ENCODE data around the gene FFAR1. TPM values are rescaled to one million over a fixed set of nuclear protein-coding genes. Genes with fewer than 3 reads are reported as not detected.
"Not testable (repeated sequence)": the region's sequence is repeated elsewhere in the genome, so short reads cannot be mapped to it uniquely, and the experiment has no call there.

The FFAR1 gene
- total RNA-seq, 4 donors from 2014 or later: not detected

DNA sequence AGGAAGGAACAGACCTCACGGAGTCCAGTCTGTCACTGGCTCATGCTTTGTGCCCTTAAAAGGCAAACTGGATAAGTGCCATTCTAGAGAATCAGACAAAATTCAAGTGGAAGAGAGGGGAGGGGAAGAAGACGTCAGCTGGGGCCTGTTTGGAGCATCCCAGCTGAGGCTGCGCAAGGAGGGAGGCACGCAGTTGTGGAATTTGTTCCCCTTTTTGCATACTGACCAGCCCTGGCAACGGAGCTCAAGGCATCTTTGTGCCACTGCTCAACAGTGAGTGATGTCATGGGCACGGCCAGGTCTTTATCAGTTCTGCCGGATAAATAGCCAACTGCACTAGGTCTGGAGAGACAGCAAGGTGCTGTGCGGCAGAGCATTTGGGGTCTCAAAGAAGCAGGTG is 23.0 kb downstream of the FFAR1 start, which contains the start of gene GPR42:
TSS of gene GPR42 (plus strand) at position 347 of the 400 bp plus-strand sequence. CDS start 292 bp downstream, outside the sequence.
- 60 to 68% methylated on average over 2 to 5 of the region's 8 CpGs for WGBS, 2 donors (ENCODE audit: low coverage in 1 of 2)
- H3K27ac ChIP-seq: no peak within 1 kb of the TSS
- no peaks in the 10 kb centered on the region for H3K36me3 ChIP-seq
- H3K9me3 ChIP-seq: no peaks in the 10 kb centered on the region
- H3K4me3 ChIP-seq: no peak within 1 kb of the TSS
- no peak for TF ChIP-seq POLR2A (IDR thresholded peaks at IDR 0.05)
- TF ChIP-seq, protein P1, sequence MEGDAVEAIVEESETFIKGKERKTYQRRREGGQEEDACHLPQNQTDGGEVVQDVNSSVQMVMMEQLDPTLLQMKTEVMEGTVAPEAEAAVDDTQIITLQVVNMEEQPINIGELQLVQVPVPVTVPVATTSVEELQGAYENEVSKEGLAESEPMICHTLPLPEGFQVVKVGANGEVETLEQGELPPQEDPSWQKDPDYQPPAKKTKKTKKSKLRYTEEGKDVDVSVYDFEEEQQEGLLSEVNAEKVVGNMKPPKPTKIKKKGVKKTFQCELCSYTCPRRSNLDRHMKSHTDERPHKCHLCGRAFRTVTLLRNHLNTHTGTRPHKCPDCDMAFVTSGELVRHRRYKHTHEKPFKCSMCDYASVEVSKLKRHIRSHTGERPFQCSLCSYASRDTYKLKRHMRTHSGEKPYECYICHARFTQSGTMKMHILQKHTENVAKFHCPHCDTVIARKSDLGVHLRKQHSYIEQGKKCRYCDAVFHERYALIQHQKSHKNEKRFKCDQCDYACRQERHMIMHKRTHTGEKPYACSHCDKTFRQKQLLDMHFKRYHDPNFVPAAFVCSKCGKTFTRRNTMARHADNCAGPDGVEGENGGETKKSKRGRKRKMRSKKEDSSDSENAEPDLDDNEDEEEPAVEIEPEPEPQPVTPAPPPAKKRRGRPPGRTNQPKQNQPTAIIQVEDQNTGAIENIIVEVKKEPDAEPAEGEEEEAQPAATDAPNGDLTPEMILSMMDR (IDR thresholded peaks at IDR 0.05): no peak
- TF ChIP-seq EP300 (IDR thresholded peaks at IDR 0.05): no peak
- no peak for TF ChIP-seq POLR2AphosphoS5 (IDR thresholded peaks at IDR 0.05)
- no peak for ATAC-seq
- no peaks in the 10 kb centered on the region for H3K4me1 ChIP-seq
- H3K27me3 ChIP-seq: peaks cover 1% of the 10 kb centered on the region

- Histone ChIP-seq H3K4me1 (no peaks in the 10 kb centered on the region), H3K9me3 (peaks cover 0 to 4% (median 0%) of the 10 kb centered on the region in 3 donors), H3K27ac (no peak overlapping the region), H3K36me3 (no peaks in the 10 kb centered on the region), H3K27me3 (peaks cover 4% of the 10 kb centered on the region), H3K4me3 (no peak overlapping the region)
- no peak for ATAC-seq
- TF ChIP-seq POLR2AphosphoS5 (IDR thresholded peaks at IDR 0.05) (no peak), POLR2A (IDR thresholded peaks at IDR 0.05) (no peak), EP300 (IDR thresholded peaks at IDR 0.05) (no peak)
- TF ChIP-seq, protein P1 (IDR thresholded peaks at IDR 0.05): no peak
- WGBS, 2 donors (ENCODE audit: low coverage in 1 of 2): 67 to 88% methylated on average over 3 to 4 of the region's 7 CpGs
Observed at GRCh38 chr19:35373492-35373891, 25.8 kb downstream of the FFAR1 start.

GRCh38 chr19:35374031-35374430 is 26.3 kb downstream of the FFAR1 start:
- not testable (repeated sequence) for H3K36me3 ChIP-seq, H3K27me3 ChIP-seq, H3K4me1 ChIP-seq, H3K9me3 ChIP-seq, H3K27ac ChIP-seq, ATAC-seq, H3K4me3 ChIP-seq

DNA sequence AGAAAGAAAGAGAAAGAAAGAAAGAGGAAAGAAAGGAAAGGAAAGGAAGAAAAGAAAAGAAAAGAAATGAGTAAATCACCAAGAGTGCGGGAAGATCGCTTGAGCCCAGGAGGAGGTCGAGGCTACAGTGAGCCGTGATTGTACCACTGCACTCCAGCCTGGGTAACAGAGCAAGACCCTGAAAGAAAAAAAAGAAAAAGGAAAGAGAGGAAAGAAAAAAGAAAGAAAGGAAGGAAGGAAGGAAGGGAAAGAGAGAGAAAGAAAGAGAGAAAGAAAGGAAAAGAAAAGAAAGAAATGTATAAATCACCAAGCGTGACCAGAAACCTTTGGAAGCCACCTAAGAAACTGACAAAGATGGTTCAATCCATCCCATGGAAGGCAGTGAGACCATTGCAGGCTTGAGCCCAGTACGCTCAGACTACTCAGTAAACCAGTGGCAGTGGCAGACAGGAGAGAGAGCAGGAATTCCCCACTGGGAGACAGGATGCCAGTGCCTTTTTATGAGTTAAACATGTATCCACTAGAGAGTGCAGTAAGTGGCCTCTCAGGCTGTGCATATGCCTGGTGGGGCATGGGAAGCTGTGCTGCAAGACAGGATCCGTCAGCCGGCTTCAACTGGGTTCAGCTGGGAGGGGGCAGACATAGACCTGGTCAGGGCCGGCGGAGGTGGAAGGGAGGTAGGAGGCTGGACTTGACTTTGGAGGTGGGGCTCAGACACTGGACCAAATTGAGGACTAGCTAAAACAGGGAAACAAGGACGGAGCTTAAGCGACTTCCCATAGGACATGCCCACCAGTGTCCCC is 28.0 kb downstream of the FFAR1 start:
- no peak for ATAC-seq

DNA sequence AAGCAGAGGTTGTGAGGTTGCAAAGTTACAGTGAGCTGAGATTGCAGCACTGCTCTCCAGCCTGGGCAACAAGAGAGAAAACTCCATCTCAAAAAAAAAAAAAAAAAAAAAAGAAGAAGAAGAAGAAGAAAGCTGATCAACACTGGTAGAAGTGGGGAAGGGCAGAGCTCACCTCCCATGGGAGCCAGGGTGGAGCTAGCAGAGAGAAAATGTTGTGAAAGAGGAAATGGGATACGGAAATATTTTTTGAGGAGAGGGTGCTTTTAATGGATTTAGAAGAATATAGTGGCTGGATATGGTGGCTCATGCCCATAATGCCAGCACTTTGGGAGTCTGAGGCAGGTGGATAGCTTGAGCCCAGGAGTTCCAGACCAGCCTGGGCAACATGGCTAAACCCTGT is 30.0 kb downstream of the FFAR1 start:
- Histone ChIP-seq H3K36me3 (no peaks in the 10 kb centered on the region), H3K9me3 (peaks cover 0 to 5% (median 0%) of the 10 kb centered on the region in 3 donors), H3K4me1 (no peaks in the 10 kb centered on the region), H3K4me3 (no peak overlapping the region), H3K27me3 (peaks cover 17% of the 10 kb centered on the region), H3K27ac (no peak overlapping the region)
- TF ChIP-seq EP300 (IDR thresholded peaks at IDR 0.05) (no peak), POLR2A (IDR thresholded peaks at IDR 0.05) (no peak), POLR2AphosphoS5 (IDR thresholded peaks at IDR 0.05) (no peak)
- TF ChIP-seq, protein P1 (IDR thresholded peaks at IDR 0.05): no peak
- 29 to 53% methylated on average over 1 of the region's 1 CpG for WGBS, 2 donors (ENCODE audit: low coverage in 1 of 2)
- no peak for ATAC-seq

More for the DNA sequence above, 28.0 kb downstream of the FFAR1 start:
- 74 to 96% methylated on average over 7 to 12 of the region's 12 CpGs for WGBS, 2 donors (ENCODE audit: low coverage in 1 of 2)
- H3K4me3 ChIP-seq: no peak overlapping the region
- H3K9me3 ChIP-seq: peaks cover 0 to 5% (median 0%) of the 10 kb centered on the region in 3 donors
- no peak overlapping the region for H3K27ac ChIP-seq
- TF ChIP-seq POLR2AphosphoS5 (IDR thresholded peaks at IDR 0.05) (no peak), POLR2A (IDR thresholded peaks at IDR 0.05) (no peak), EP300 (IDR thresholded peaks at IDR 0.05) (no peak)
- TF ChIP-seq, protein P1 (IDR thresholded peaks at IDR 0.05): no peak
- no peaks in the 10 kb centered on the region for H3K4me1 ChIP-seq
- H3K27me3 ChIP-seq: peaks cover 4% of the 10 kb centered on the region
- no peaks in the 10 kb centered on the region for H3K36me3 ChIP-seq

Data from gastroesophageal sphincter (tissue), 4 donors.